Mesothelial cell of epicardium (in vitro differentiated cells): ENCODE data around the gene ATP6V1G3. TPM values are rescaled to one million over a fixed set of nuclear protein-coding genes. Genes with fewer than 3 reads are reported as not detected.

Experiments used
- DNase-seq, 2 experiments: peaks; one replicate each; pipeline ENCODE4 v3.0.0; 2021; ENCODE audit warnings: low spot score in 2 of 2; ENCODE audit not compliant: unreplicated experiment in 2 of 2
- H3K27ac Mint-ChIP-seq: 2 replicates; pipeline ENCODE4 v1.8.0; 2021; ENCODE audit warnings: mixed read lengths
- H3K27me3 Mint-ChIP-seq: 2 replicates; pipeline ENCODE4 v1.8.0; 2021; ENCODE audit warnings: low read depth, mixed read lengths
- H3K36me3 Mint-ChIP-seq: 2 replicates; pipeline ENCODE4 v1.8.0; 2021; ENCODE audit warnings: mixed read lengths
- H3K4me1 Mint-ChIP-seq: 2 replicates; pipeline ENCODE4 v1.8.0; 2021; ENCODE audit warnings: mixed read lengths
- H3K4me3 Mint-ChIP-seq: 2 replicates; pipeline ENCODE4 v1.8.0; 2021; ENCODE audit warnings: mild to moderate bottlenecking, moderate library complexity, mixed read lengths
- H3K9me3 Mint-ChIP-seq: 2 replicates; pipeline ENCODE4 v1.8.0; 2021; ENCODE audit warnings: mixed read lengths
- CTCF ChIP-seq: fragments of 200-600 bp; sonication (generic); IDR thresholded peaks from one replicate; pipeline ENCODE4 v1.5.0; 2021; ENCODE audit warnings: antibody characterized with exemption; ENCODE audit not compliant: unreplicated experiment
- total RNA-seq: library from RNA; stranded (reverse); gene quantifications from 3 replicates; pipeline ENCODE4 v1.2.1, GENCODE V29; 2021

The ATP6V1G3 gene
- total RNA-seq, 1 donor from 2014 or later = not detected

GRCh38 chr1:198549866-198550265, 9.4 kb upstream of the ATP6V1G3 start:
- H3K27me3 Mint-ChIP-seq = no peaks in the 10 kb centered on the region
- no peak for TF ChIP-seq CTCF
- H3K4me3 Mint-ChIP-seq = no peak overlapping the region
- peaks cover 2% of the 10 kb centered on the region for H3K4me1 Mint-ChIP-seq
- H3K36me3 Mint-ChIP-seq = peaks cover 4% of the 10 kb centered on the region
- DNase-seq = no peak
- H3K27ac Mint-ChIP-seq = no peak overlapping the region
- peaks cover 16% of the 10 kb centered on the region for H3K9me3 Mint-ChIP-seq

DNA sequence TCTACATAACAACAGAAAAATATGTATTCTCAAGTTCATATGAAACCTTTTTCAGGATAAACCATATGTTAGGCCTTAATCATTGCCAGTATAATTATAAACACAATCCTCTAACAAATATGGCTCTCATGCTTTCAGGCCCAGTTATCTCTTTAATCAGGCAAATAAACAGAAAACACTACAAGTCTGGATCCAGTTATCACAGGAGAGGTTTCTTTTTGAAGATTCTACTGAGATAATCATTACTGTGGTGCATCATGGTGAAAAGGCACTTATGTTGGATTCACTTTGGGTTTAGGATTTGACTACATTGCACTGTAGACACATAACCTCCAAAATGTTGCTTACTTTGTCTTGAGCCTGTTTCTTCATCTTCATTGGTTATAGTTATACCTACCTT, 8.4 kb upstream of the ATP6V1G3 start:
- Mint-ChIP-seq H3K4me1 (peaks cover 8% of the 10 kb centered on the region), H3K27ac (no peak overlapping the region), H3K4me3 (no peak overlapping the region), H3K9me3 (peaks cover 16% of the 10 kb centered on the region), H3K36me3 (peaks cover 4% of the 10 kb centered on the region), H3K27me3 (no peaks in the 10 kb centered on the region)
- no peak for DNase-seq
- no peak for TF ChIP-seq CTCF

DNA sequence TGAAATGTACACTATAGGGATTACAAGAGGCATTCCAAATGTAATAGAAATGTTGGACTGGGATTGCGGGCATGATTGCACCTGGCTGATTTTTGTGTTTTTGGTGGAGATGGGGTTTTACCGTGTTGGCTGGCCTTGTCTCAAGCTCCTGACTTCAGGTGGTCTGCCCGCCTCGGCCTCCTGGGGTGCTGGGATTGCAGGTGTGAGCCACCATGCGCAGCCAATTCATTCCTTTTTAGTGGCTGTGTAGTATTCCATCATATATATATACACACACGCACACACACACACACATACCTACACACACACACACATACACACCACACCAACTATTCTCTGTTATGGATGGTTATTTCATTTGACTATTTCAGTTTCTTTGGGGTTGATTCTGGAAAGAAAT, 4.7 kb upstream of the ATP6V1G3 start:
- no peak for TF ChIP-seq CTCF
- Mint-ChIP-seq H3K36me3 (peaks cover 4% of the 10 kb centered on the region), H3K9me3 (peaks cover 16% of the 10 kb centered on the region), H3K4me3 (no peak overlapping the region), H3K27ac (no peak overlapping the region), H3K4me1 (peaks cover 17% of the 10 kb centered on the region), H3K27me3 (no peaks in the 10 kb centered on the region)
- no peak for DNase-seq

DNA sequence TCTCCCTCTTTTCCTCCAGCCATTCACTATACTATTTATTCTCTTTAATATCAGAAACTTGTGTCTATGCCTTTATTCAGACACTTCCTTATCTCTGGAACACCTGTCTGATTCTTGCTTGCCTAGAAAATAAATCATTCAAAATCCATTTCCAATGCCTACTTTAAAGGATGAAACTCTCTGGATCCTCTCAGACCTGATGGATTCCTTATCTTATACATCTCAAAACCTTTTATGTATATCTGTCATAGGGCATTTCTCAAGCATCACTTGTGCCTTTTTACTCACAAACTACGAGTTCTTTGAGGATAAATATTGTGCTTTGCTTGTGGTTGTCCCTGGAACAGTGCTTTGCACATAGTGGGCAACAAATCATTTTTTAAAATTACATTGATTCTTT, 3.8 kb upstream of the ATP6V1G3 start:
- Mint-ChIP-seq H3K27ac (no peak overlapping the region), H3K9me3 (peaks cover 16% of the 10 kb centered on the region), H3K36me3 (peaks cover 4% of the 10 kb centered on the region), H3K27me3 (no peaks in the 10 kb centered on the region), H3K4me1 (peaks cover 18% of the 10 kb centered on the region), H3K4me3 (no peak overlapping the region)
- no peak for TF ChIP-seq CTCF
- DNase-seq = no peak

- peaks cover 18% of the 10 kb centered on the region for H3K4me1 Mint-ChIP-seq
- peaks cover 16% of the 10 kb centered on the region for H3K9me3 Mint-ChIP-seq
- no peaks in the 10 kb centered on the region for H3K27me3 Mint-ChIP-seq
- peak overlapping the region; percentile 18 for H3K27ac Mint-ChIP-seq
- DNase-seq = no peak
- peaks cover 4% of the 10 kb centered on the region for H3K36me3 Mint-ChIP-seq
- no peak for TF ChIP-seq CTCF
- H3K4me3 Mint-ChIP-seq = no peak overlapping the region
Measured at GRCh38 chr1:198543670-198544260, 3.3 kb upstream of the ATP6V1G3 start.

DNA sequence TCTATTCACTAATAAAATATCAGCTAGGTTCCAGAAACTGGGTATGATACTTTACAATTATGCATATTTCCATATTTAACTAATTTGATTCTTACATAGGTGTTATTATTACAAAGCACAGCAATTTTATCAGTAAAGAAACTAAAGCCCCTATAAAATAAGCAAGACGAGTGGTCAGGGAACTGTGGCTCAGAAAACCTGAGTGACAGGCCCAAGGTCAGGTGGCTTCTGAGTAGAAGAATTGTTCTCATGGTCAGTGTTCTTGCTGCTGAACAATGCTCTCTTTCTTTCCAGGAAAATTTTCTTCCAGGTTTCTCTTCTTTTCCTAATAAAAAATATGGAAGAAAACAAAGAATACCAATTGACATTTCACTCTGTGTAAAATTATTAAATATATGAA, 2.2 kb upstream of the ATP6V1G3 start:
- no peak for DNase-seq
- H3K27me3 Mint-ChIP-seq = no peaks in the 10 kb centered on the region
- peaks cover 4% of the 10 kb centered on the region for H3K36me3 Mint-ChIP-seq

More for the DNA sequence above, 2.2 kb upstream of the ATP6V1G3 start:
- peaks cover 18% of the 10 kb centered on the region for H3K4me1 Mint-ChIP-seq
- H3K9me3 Mint-ChIP-seq = peaks cover 11% of the 10 kb centered on the region
- TF ChIP-seq CTCF = no peak
- no peak overlapping the region for H3K27ac Mint-ChIP-seq
- H3K4me3 Mint-ChIP-seq = no peak overlapping the region
